Heart left ventricle (tissue), 16 donors: ENCODE results near the gene NSG1. TPM values are rescaled to one million over a fixed set of nuclear protein-coding genes. Genes with fewer than 3 reads are reported as not detected.

Experiments
- ATAC-seq, 4 donors: fragments of 200-7000 bp; cut with Tn5 transposase; one replicate each; pipeline ENCODE4 v1.9.1; 2020 to 2022; ENCODE audit warnings: moderate library complexity in 4 of 4, mild to moderate bottlenecking in 3 of 4, moderate number of reproducible peaks in 1 of 4
- DNase-seq, 5 donors: peaks; one replicate each; pipeline ENCODE4 v3.0.0-alpha.2; 2020
- H3K27ac ChIP-seq, 12 donors: fragments of 200-600 bp; sonication (generic) in 4 of 12; one replicate each; pipeline versions ENCODE4 v1.5.0 to v1.8.0; 2016 to 2022; ENCODE audit warnings: mild to moderate bottlenecking in 2 of 12
- H3K27me3 ChIP-seq, 9 donors: fragments of 200-600 bp; sonication (generic) in 2 of 9; one replicate each; pipeline versions ENCODE4 v1.5.1 to v1.8.0; 2016 to 2022; ENCODE audit warnings: mild to moderate bottlenecking in 3 of 9
- H3K36me3 ChIP-seq, 9 donors: fragments of 200-600 bp; sonication (generic) in 2 of 9; one replicate each; pipeline versions ENCODE4 v1.5.0 to v1.8.0; 2018 to 2022; ENCODE audit warnings: mild to moderate bottlenecking in 2 of 9
- H3K4me1 ChIP-seq, 12 donors: fragments of 200-600 bp; sonication (generic) in 4 of 12; one replicate each; pipeline versions ENCODE4 v1.5.0 to v1.8.0; 2016 to 2022; ENCODE audit warnings: mild to moderate bottlenecking in 3 of 12
- H3K4me3 ChIP-seq, 12 donors: fragments of 200-600 bp; sonication (generic) in 4 of 12; one replicate each; pipeline versions ENCODE4 v1.5.0 to v1.8.0; 2017 to 2022; ENCODE audit warnings: mild to moderate bottlenecking in 9 of 12, moderate library complexity in 4 of 12
- H3K9me3 ChIP-seq, 12 donors: fragments of 200-600 bp; sonication (generic) in 4 of 12; one replicate each; pipeline versions ENCODE4 v1.5.0 to v1.8.0; 2016 to 2022; ENCODE audit warnings: mild to moderate bottlenecking in 1 of 12
- CTCF ChIP-seq, 12 donors: fragments of 200-600 bp; sonication (generic) in 4 of 12; IDR thresholded peaks; one replicate each; pipeline versions ENCODE4 v1.5.0 to v1.8.0; 2018 to 2022; ENCODE audit warnings: antibody characterized with exemption in 12 of 12, mild to moderate bottlenecking in 5 of 12
- POLR2A ChIP-seq, 2 donors: fragments of 450-650 bp; IDR thresholded peaks; one replicate each; pipeline ENCODE4 v1.6.1; 2017; ENCODE audit warnings: antibody characterized with exemption in 2 of 2, mild to moderate bottlenecking in 2 of 2, moderate library complexity in 2 of 2
- WGBS, 4 donors: extraction: QIAGEN DNeasy Blood & Tissue Kit in 2 of 4; methylation state at CpG; one replicate each; pipeline versions ENCODE4 v1.1.5 to v1.1.7; 2013 to 2018; 5-methylcytosine and 5-hydroxymethylcytosine counted together
- intact Hi-C, 10 donors: fragments of 100-400 bp; cut with DNase I; formaldehyde crosslinking; loops; one replicate each; pipeline versions ENCODE4 v1.11.1 to v1.14.2; 2022
- polyA plus RNA-seq, 2 donors: library from polyadenylated mRNA; stranded (reverse); fragments of 200-250 nt; gene quantifications; one replicate each; pipeline ENCODE4 v1.2.3, GENCODE V29; 2013
- total RNA-seq, 9 donors: library from RNA; depleted of rRNA in 2 of 9; stranded (reverse); fragments of >200 nt in 2 of 9; fragmentation: NEBNext Ultra II Directional in 3 of 9; extraction: Animal tissue kit (Norgen Biotek cat#: 25700) in 3 of 9; gene quantifications; one replicate each; pipeline versions ENCODE4 v1.1.0 to v1.2.4, GENCODE V29; 2016 to 2023
- donor health status: ischemic (EF 13 %, LVEDD 7.1; RV severe dilation, severe dysfunction).
- donor health status: healthy with polysubstance abuse.
- donor health status: DM: no; HTN: yes; CAD: no.
- donor health status: DM: no; HTN: no; CAD: no.
- donor health status: ischemic (EF 25% LVEDD 6.9; RV normal size, moderate dysfunction).
- donor health status: ischemic (EF 25% LVEDD 5.7; RV mildly dilated, moderate dysfunction).
- donor health status: healthy.
- donor health status: DM: yes; HTN: yes; CAD: no.
- donor health status: ischemic (EF 35%, LVEDD 5.7; RV mildly dilated, moderate dysfunction).
- donor health status: nonischemic (EF 11% LVEDD 7.7; RV severe dilation, severe dysfunction).
- donor health status: DM: yes; HTN: yes; CAD: no.
- donor health status: PGD.
- donor health status: ischemic (EF 29% LVEDD 5.4; RV normal size, mild dysfunction).
- donor health status: nonischemic (EF 23%, LVEDD 6.1; RV moderate dilation, normal function).

NSG1 gene
- total and polyA plus RNA-seq, 11 donors, result 2.1 to 19.7 (median 3.4) TPM

DNA sequence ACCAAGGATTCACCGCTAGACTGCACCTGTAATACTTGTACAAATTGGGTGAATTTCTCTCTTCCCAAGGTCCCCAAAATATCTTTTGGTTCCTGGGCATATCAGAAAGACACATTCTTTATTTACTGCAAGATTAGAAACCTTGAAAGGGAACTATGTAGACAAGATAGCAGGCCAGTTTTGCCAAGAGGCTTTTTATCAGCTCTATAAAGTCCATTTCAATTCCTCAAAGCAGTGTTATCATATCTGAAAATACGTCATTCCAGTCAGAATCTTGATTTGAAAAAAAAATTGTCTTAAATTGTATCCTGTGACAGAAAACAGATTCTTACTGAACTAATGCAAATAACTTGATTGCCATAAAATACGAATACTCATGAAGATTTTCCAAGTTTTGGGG, 37.0 kb upstream of the NSG1 start:
- no peak overlapping the region for H3K4me3 ChIP-seq
- DNase-seq (no peak), ATAC-seq (no peak)
- H3K4me1 ChIP-seq, result no peaks in the 10 kb centered on the region
- TF ChIP-seq CTCF (IDR thresholded peaks at IDR 0.05) (no peak), POLR2A (IDR thresholded peaks at IDR 0.05) (no peak)
- no peaks in the 10 kb centered on the region for H3K27me3 ChIP-seq
- no peak overlapping the region for H3K27ac ChIP-seq
- no peaks in the 10 kb centered on the region for H3K36me3 ChIP-seq
- 53 to 66% (median 61%) methylated on average over 3 of the region's 3 CpGs for WGBS, 4 donors
- intact Hi-C loops, result no loop called here
- no peaks in the 10 kb centered on the region for H3K9me3 ChIP-seq

- intact Hi-C loops, result no loop called here
- Histone ChIP-seq H3K27me3 (peaks cover 0 to 6% (median 0%) of the 10 kb centered on the region in 9 donors), H3K36me3 (no peaks in the 10 kb centered on the region), H3K27ac (no peak overlapping the region), H3K4me3 (no peak overlapping the region), H3K9me3 (no peaks in the 10 kb centered on the region), H3K4me1 (no peaks in the 10 kb centered on the region)
- 71 to 78% (median 76%) methylated on average over 4 of the region's 4 CpGs for WGBS, 4 donors
- no peak for TF ChIP-seq POLR2A (IDR thresholded peaks at IDR 0.05)
- TF ChIP-seq CTCF (IDR thresholded peaks at IDR 0.05), result no peak
- no peak for ATAC-seq
- DNase-seq, result no peak
Measured at GRCh38 chr4:4350909-4351308, 36.0 kb upstream of the NSG1 start.

- no peaks in the 10 kb centered on the region for H3K36me3 ChIP-seq
- TF ChIP-seq POLR2A (IDR thresholded peaks at IDR 0.05), result no peak
- TF ChIP-seq CTCF (IDR thresholded peaks at IDR 0.05), result no peak
- no peak overlapping the region for H3K4me3 ChIP-seq
- H3K9me3 ChIP-seq, result no peaks in the 10 kb centered on the region
- no peaks in the 10 kb centered on the region for H3K4me1 ChIP-seq
- 18 to 42% (median 34%) methylated on average over 1 of the region's 1 CpG for WGBS, 4 donors
- ATAC-seq (no peak), DNase-seq (no peak)
- intact Hi-C loops, result no loop called here
- H3K27me3 ChIP-seq, result peaks cover 0 to 21% (median 5%) of the 10 kb centered on the region in 9 donors
- no peak overlapping the region for H3K27ac ChIP-seq
Measured at GRCh38 chr4:4355302-4355701, 31.6 kb upstream of the NSG1 start.

GRCh38 chr4:4356106-4357041, 30.5 kb upstream of the NSG1 start:
- Histone ChIP-seq H3K27me3 (peaks cover 0 to 28% (median 5%) of the 10 kb centered on the region in 9 donors), H3K36me3 (no peaks in the 10 kb centered on the region), H3K4me1 (no peaks in the 10 kb centered on the region), H3K27ac (no peak overlapping the region), H3K9me3 (no peaks in the 10 kb centered on the region), H3K4me3 (no peak overlapping the region)
- intact Hi-C loops, result no loop called here
- ATAC-seq, result peak in 3 of 4 donors; percentile 14 to 48 (median 24)
- WGBS, 4 donors, result 47 to 57% (median 52%) methylated on average over 24 to 26 of the region's 26 CpGs
- TF ChIP-seq POLR2A (IDR thresholded peaks at IDR 0.05), result no peak
- TF ChIP-seq CTCF (IDR thresholded peaks at IDR 0.05), result no peak
- DNase-seq, result no peak
